H1 (cell line): ENCODE measurements around the gene PDZD8. TPM values are rescaled to one million over a fixed set of nuclear protein-coding genes. Genes with fewer than 3 reads are reported as not detected.

Source experiments
- CTCF ChIA-PET: fragments of 300-600 bp; sonication (Branson Sonifier 250); formaldehyde crosslinking; loops from one replicate; lab custom pipeline; 2021; ENCODE audit not compliant: partially characterized antibody; lab: Charles Lee
- POLR2A ChIA-PET: fragments of 300-600 bp; sonication (Branson Sonifier 250); formaldehyde crosslinking; loops from one replicate; lab custom pipeline; 2021; ENCODE audit warnings: inconsistent platforms; ENCODE audit not compliant: partially characterized antibody; lab: Charles Lee
- DNase-seq, 2 experiments: peaks; one replicate each; pipeline versions ENCODE4 v3.0.0 to v3.0.0-alpha.2; 2010 to 2022; ENCODE audit warnings: low spot score in 2 of 2, low read depth in 1 of 2, mixed read lengths in 1 of 2
- FAIRE-seq: peaks from 2 replicates; lab custom pipeline; 2011; peaks lifted over from hg19 to GRCh38; lab: Jason Lieb, UNC
- H2AFZ ChIP-seq: 2 replicates; pipeline ENCODE4 v1.8.1; 2012; ENCODE audit warnings: low read length, inconsistent platforms
- H2AK5ac ChIP-seq: 2 replicates; pipeline ENCODE4 v1.6.1; 2013; ENCODE audit warnings: low read depth, low read length
- H2BK120ac ChIP-seq: replicated peaks from 2 replicates; pipeline ENCODE3; 2013; ENCODE audit warnings: low read depth, low read length, inconsistent platforms
- H2BK12ac ChIP-seq: 2 replicates; pipeline ENCODE4 v1.6.1; 2013; ENCODE audit warnings: low read depth, low read length
- H2BK15ac ChIP-seq: 2 replicates; pipeline ENCODE4 v1.6.1; 2013; ENCODE audit warnings: low read length
- H2BK20ac ChIP-seq: 2 replicates; pipeline ENCODE4 v1.6.1; 2013; ENCODE audit warnings: low read length
- H2BK5ac ChIP-seq: 2 replicates; pipeline ENCODE4 v1.6.1; 2013; ENCODE audit warnings: low read depth, low read length
- H3K14ac ChIP-seq: 2 replicates; pipeline ENCODE4 v1.6.1; 2013; ENCODE audit warnings: inconsistent platforms; ENCODE audit not compliant: insufficient read length
- H3K18ac ChIP-seq: 2 replicates; pipeline ENCODE4 v1.6.1; 2013; ENCODE audit warnings: low read length; ENCODE audit errors: extremely low read depth
- H3K23ac ChIP-seq: 2 replicates; pipeline ENCODE4 v1.6.1; 2013; ENCODE audit warnings: inconsistent platforms; ENCODE audit not compliant: insufficient read length
- H3K23me2 ChIP-seq: 2 replicates; pipeline ENCODE4 v1.6.1; 2013; ENCODE audit warnings: low read depth, low read length
- H3K27ac ChIP-seq: 2 replicates; pipeline ENCODE4 v1.6.1; 2011; ENCODE audit warnings: low read depth, low read length, inconsistent platforms
- H3K27me3 ChIP-seq, 4 experiments: replicated peaks in 1 of 4; 1 replicate in 1 of 4; 2 replicates in 3 of 4; pipeline versions ENCODE4 v1.6.1 to v1.8.1; 2011 to 2013; ENCODE audit warnings: low read length in 3 of 4, mild to moderate bottlenecking in 3 of 4, inconsistent platforms in 2 of 4, mixed read lengths in 2 of 4, moderate library complexity in 1 of 4; ENCODE audit not compliant: control insufficient read depth in 3 of 4, insufficient read depth in 3 of 4; ENCODE audit errors: extremely low read depth in 1 of 4
- H3K36me3 ChIP-seq, 4 experiments: 2 replicates each; pipeline versions ENCODE4 v1.6.1 to v1.8.1; 2011 to 2013; ENCODE audit warnings: mild to moderate bottlenecking in 4 of 4, low read length in 3 of 4, moderate library complexity in 2 of 4, control low read depth in 1 of 4, inconsistent platforms in 1 of 4; ENCODE audit not compliant: insufficient read depth in 4 of 4, control insufficient read depth in 2 of 4
- H3K4ac ChIP-seq: replicated peaks from 2 replicates; pipeline ENCODE3; 2013; ENCODE audit warnings: low read length, low read depth, mixed read lengths, inconsistent platforms; ENCODE audit not compliant: insufficient read length
- H3K4me1 ChIP-seq, 4 experiments: replicated peaks in 1 of 4; 1 replicate in 1 of 4; 2 replicates in 3 of 4; pipeline versions ENCODE4 v1.6.1 to v1.8.1; 2011 to 2013; ENCODE audit warnings: low read length in 3 of 4, inconsistent platforms in 2 of 4, mixed read lengths in 1 of 4; ENCODE audit not compliant: insufficient read depth in 4 of 4, control insufficient read depth in 3 of 4
- H3K4me2 ChIP-seq, 2 experiments: 2 replicates each; pipeline versions ENCODE4 v1.6.1 to v1.8.1; 2011 to 2013; ENCODE audit warnings: low read depth in 2 of 2, low read length in 2 of 2, control low read depth in 1 of 2, inconsistent platforms in 1 of 2, mild to moderate bottlenecking in 1 of 2; ENCODE audit not compliant: insufficient read depth in 1 of 2
- H3K4me3 ChIP-seq, 4 experiments: fragments of 200-600, 300-600 bp in 1 of 4; sonication (generic), shearing (Covaris generic), sonication (Bioruptor Twin) in 1 of 4; 2 replicates each; pipeline versions ENCODE4 v1.5.1 to v1.8.1; 2011 to 2016; ENCODE audit warnings: low read length in 4 of 4, low read depth in 3 of 4, control low read depth in 2 of 4, inconsistent platforms in 2 of 4, mild to moderate bottlenecking in 2 of 4, mixed read lengths in 1 of 4, moderate library complexity in 1 of 4; ENCODE audit not compliant: insufficient read depth in 2 of 4; ENCODE audit errors: extremely low read depth in 1 of 4
- H3K56ac ChIP-seq: replicated peaks from 2 replicates; pipeline ENCODE3; 2013; ENCODE audit warnings: low read depth, mild to moderate bottlenecking, mixed read lengths, low read length, inconsistent platforms; ENCODE audit not compliant: insufficient read length
- H3K79me1 ChIP-seq: 2 replicates; pipeline ENCODE4 v1.6.1; 2013; ENCODE audit warnings: low read depth, low read length, control low read depth
- H3K79me2 ChIP-seq, 2 experiments: 2 replicates each; pipeline versions ENCODE4 v1.6.1 to v1.8.1; 2012 to 2013; ENCODE audit warnings: low read length in 2 of 2, mild to moderate bottlenecking in 2 of 2, inconsistent platforms in 1 of 2; ENCODE audit not compliant: insufficient read depth in 2 of 2, control insufficient read depth in 1 of 2
- H3K9ac ChIP-seq, 4 experiments: replicated peaks in 1 of 4; 1 replicate in 1 of 4; 2 replicates in 3 of 4; pipeline versions ENCODE4 v1.6.1 to v1.8.1; 2011 to 2013; ENCODE audit warnings: low read depth in 3 of 4, low read length in 3 of 4, control low read depth in 2 of 4, mild to moderate bottlenecking in 2 of 4, moderate library complexity in 2 of 4, inconsistent platforms in 1 of 4; ENCODE audit errors: extremely low read depth in 1 of 4
- H3K9me3 ChIP-seq, 2 experiments: 2 replicates each; pipeline versions ENCODE4 v1.6.1 to v1.8.1; 2012 to 2013; ENCODE audit warnings: mild to moderate bottlenecking in 2 of 2, moderate library complexity in 2 of 2, control low read depth in 1 of 2, inconsistent platforms in 1 of 2, low read depth in 1 of 2, low read length in 1 of 2, mixed read lengths in 1 of 2; ENCODE audit not compliant: insufficient read depth in 2 of 2
- H4K20me1 ChIP-seq, 2 experiments: replicated peaks in 1 of 2; 2 replicates each; pipeline versions ENCODE3 to v1.8.1; 2011 to 2013; ENCODE audit warnings: inconsistent platforms in 2 of 2, low read length in 2 of 2, mild to moderate bottlenecking in 1 of 2; ENCODE audit not compliant: insufficient read depth in 2 of 2, control insufficient read depth in 1 of 2
- H4K5ac ChIP-seq: 2 replicates; pipeline ENCODE4 v1.6.1; 2013; ENCODE audit warnings: low read length, low read depth, mixed read lengths, inconsistent platforms; ENCODE audit not compliant: insufficient read length
- H4K8ac ChIP-seq: 2 replicates; pipeline ENCODE4 v1.8.0; 2013; ENCODE audit warnings: mild to moderate bottlenecking, moderate library complexity, low read length, inconsistent platforms; ENCODE audit not compliant: insufficient read depth; ENCODE audit errors: extremely low read depth
- H4K91ac ChIP-seq: replicated peaks from 2 replicates; pipeline ENCODE3; 2013; ENCODE audit warnings: low read length, mixed read lengths, inconsistent platforms; ENCODE audit not compliant: insufficient read length
- CHD1 ChIP-seq: IDR thresholded peaks from 2 replicates; pipeline ENCODE4 v1.6.1; 2012; ENCODE audit warnings: low read depth, low read length, improper control_type of control experiment
- CTCF ChIP-seq, 3 experiments: IDR thresholded peaks; 1 replicate in 2 of 3; 2 replicates in 1 of 3; pipeline versions ENCODE4 v1.5.1 to v1.6.1; 2011; ENCODE audit warnings: low read length in 3 of 3, mild to moderate bottlenecking in 3 of 3, inconsistent platforms in 2 of 3, low read depth in 1 of 3, moderate library complexity in 1 of 3; ENCODE audit not compliant: insufficient read depth in 1 of 3; ENCODE audit errors: control extremely low read depth in 1 of 3
- EZH2 ChIP-seq: fragments of 200-600 bp; sonication (generic); IDR thresholded peaks from 2 replicates; pipeline ENCODE4 v1.7.1; 2012; ENCODE audit warnings: low read depth, mild to moderate bottlenecking, moderate library complexity, low read length, inconsistent platforms; ENCODE audit not compliant: severe bottlenecking
- GABPA ChIP-seq: IDR thresholded peaks from 2 replicates; pipeline ENCODE4 v1.6.1; 2011; ENCODE audit warnings: mild to moderate bottlenecking, low read length, moderate library complexity, borderline replicate concordance; ENCODE audit not compliant: insufficient read depth
- GTF2F1 ChIP-seq: IDR thresholded peaks from 2 replicates; pipeline ENCODE4 v1.6.1; 2012; ENCODE audit warnings: low read depth, low read length, improper control_type of control experiment, borderline replicate concordance
- HDAC2 ChIP-seq, 2 experiments: fragments of 300-600 bp in 1 of 2; sonication (generic) in 1 of 2; IDR thresholded peaks; 2 replicates each; pipeline ENCODE4 v1.6.1; 2011 to 2012; ENCODE audit warnings: low read depth in 2 of 2, low read length in 2 of 2, mild to moderate bottlenecking in 2 of 2, moderate library complexity in 2 of 2, borderline replicate concordance in 1 of 2, inconsistent platforms in 1 of 2
- JUND ChIP-seq: IDR thresholded peaks from 2 replicates; pipeline ENCODE4 v1.6.1; 2011; ENCODE audit warnings: mild to moderate bottlenecking, improper control_type of control experiment, low read length
- KDM5A ChIP-seq: fragments of 200-600 bp; IDR thresholded peaks from 2 replicates; pipeline ENCODE4 v1.7.1; 2012; ENCODE audit warnings: mild to moderate bottlenecking, low read length, inconsistent platforms, mixed read lengths
- RBBP5 ChIP-seq: IDR thresholded peaks from 2 replicates; pipeline ENCODE4 v1.7.1; 2012; ENCODE audit warnings: low read depth, mild to moderate bottlenecking, inconsistent platforms, low read length, moderate library complexity, borderline replicate concordance
- SAP30 ChIP-seq: fragments of 300-600 bp; sonication (generic); IDR thresholded peaks from 2 replicates; pipeline ENCODE4 v1.7.1; 2012; ENCODE audit warnings: low read length, moderate library complexity, mild to moderate bottlenecking, inconsistent platforms; ENCODE audit not compliant: insufficient read depth, insufficient replicate concordance
- WGBS, 2 experiments: shearing (Covaris generic) in 1 of 2; methylation state at CpG; one replicate each; pipeline versions ENCODE4 v1.1.6 to v1.1.7; 2013 to 2015; ENCODE audit warnings: low lambda C conversion rate in 2 of 2, mixed read lengths in 2 of 2, inconsistent platforms in 1 of 2, low coverage in 1 of 2, missing lambda C conversion rate in 1 of 2; ENCODE audit not compliant: insufficient replicate concordance in 2 of 2, insufficient coverage in 1 of 2, insufficient read length in 1 of 2; ENCODE audit errors: extremely low coverage in 1 of 2, missing lambda C conversion rate in 1 of 2; 5-methylcytosine and 5-hydroxymethylcytosine counted together
- polyA plus RNA-seq, 7 experiments: library from polyadenylated mRNA; depleted of rRNA in 3 of 7; stranded (reverse) in 5 of 7; unstranded in 2 of 7; fragments of >200 nt in 5 of 7; fragments of 200-250 nt in 2 of 7; gene quantifications; 1 replicate in 5 of 7; 2 replicates in 1 of 7; 4 replicates in 1 of 7; pipeline versions ENCODE4 v1.2.1 to v1.2.3, GENCODE V29; 2011 to 2013; ENCODE audit warnings: missing spikeins in 2 of 7, mixed read lengths in 2 of 7
- total RNA-seq: library from RNA; stranded (reverse); fragmentation: NEBNext Ultra II Directional; extraction: Animal tissue kit (Norgen Biotek cat#: 25700); gene quantifications from 2 replicates; pipeline ENCODE4 v1.2.1, GENCODE V29; 2021

Gene PDZD8
- total and polyA plus RNA-seq, 2 of the 8 experiments (the other 6 are each of a cell fraction or from before 2014, with no cell fraction given) = 10.9 to 50.1 TPM

GRCh38 chr10:117339979-117340378, 35.3 kb downstream of the PDZD8 start:
- Histone ChIP-seq H3K9ac (no peak overlapping the region), H2BK15ac (no peak overlapping the region), H3K79me1 (no peaks in the 10 kb centered on the region; the same call in 1 of the 2 replicates), H4K5ac (no peak overlapping the region), H3K18ac (no peak overlapping the region), H3K14ac (no peak overlapping the region), H4K8ac (no peak overlapping the region), H2AFZ (no peak overlapping the region), H3K56ac (no peak overlapping the region), H3K79me2 (peaks cover 0 to 80% of the 10 kb centered on the region in 2 experiments; a peak in 3 of 4 replicates), H3K4me1 (peaks cover 7 to 27% (median 16%) of the 10 kb centered on the region in 4 experiments), H3K23ac (no peak overlapping the region), H4K20me1 (no peaks in the 10 kb centered on the region), H3K23me2 (no peaks in the 10 kb centered on the region), H2AK5ac (no peak overlapping the region), H3K9me3 (no peaks in the 10 kb centered on the region), H2BK20ac (no peak overlapping the region), H3K4ac (no peak overlapping the region), H3K27me3 (no peaks in the 10 kb centered on the region), H3K4me3 (no peak overlapping the region), H3K36me3 (no peaks in the 10 kb centered on the region; a peak in 1 of 8 replicates), H3K4me2 (no peak overlapping the region), H3K27ac (no peak overlapping the region), H4K91ac (no peak overlapping the region), H2BK12ac (no peak overlapping the region), H2BK120ac (no peak overlapping the region), H2BK5ac (no peak overlapping the region)
- ChIA-PET POLR2A (no interaction called here), CTCF (interaction anchor here (1.2 to 1.8 kb wide), 4 partner anchors 14 to 123 kb away, joined by 3 to 8 read pairs (median 4); no protein-coding TSS in a partner anchor)
- TF ChIP-seq JUND (no peak), CTCF (IDR thresholded peaks at IDR 0.05; ENCODE audit: control extremely low read depth in 1 of 3, insufficient read depth in 1 of 3, low read depth in 1 of 3, low read length in 3 of 3) (no peak), GABPA (no peak), CHD1 (no peak), SAP30 (no peak), KDM5A (no peak), EZH2 (no peak), GTF2F1 (no peak), RBBP5 (no peak), HDAC2 (IDR thresholded peaks at IDR 0.05; ENCODE audit: borderline replicate concordance in 1 of 2, low read depth in 2 of 2, low read length in 2 of 2) (no peak)
- no peak for DNase-seq
- WGBS, 2 experiments = 89% methylated on average over 5 of the region's 5 CpGs; no CpG with 5 or more reads in 1 of the 2 experiments
- FAIRE-seq = no peak
